Inflammatory macrophage (primary cell): ENCODE results near the gene GPR156.
"Not testable (repeated sequence)": the region's sequence is repeated elsewhere in the genome, so short reads cannot be mapped to it uniquely, and the experiment has no call there.

Source experiments
- DNase-seq, 2 donors: peaks; one replicate each; pipeline ENCODE4 v3.0.0-alpha.2; 2020 to 2022

Gene GPR156

DNA sequence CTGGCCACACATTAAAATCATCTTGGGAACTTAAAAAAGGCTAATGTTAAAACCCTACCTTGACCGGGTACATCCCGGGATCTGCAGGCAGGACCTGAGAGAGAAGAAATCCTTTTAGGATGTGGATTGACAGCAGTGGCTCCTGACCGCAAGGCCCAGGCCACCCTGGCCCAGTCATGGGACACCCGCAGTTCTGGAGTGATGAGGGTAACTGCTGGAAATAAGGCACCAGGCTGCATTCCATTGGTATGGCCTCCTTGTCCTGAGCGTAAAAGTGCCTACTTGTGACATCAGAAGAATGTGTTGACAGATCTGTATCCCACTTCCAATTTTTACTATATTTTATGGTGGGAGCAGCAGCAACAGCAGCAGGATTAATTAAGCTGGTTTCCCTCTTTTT lies 127.3 kb downstream of the GPR156 start:
- DNase-seq: no peak

DNA sequence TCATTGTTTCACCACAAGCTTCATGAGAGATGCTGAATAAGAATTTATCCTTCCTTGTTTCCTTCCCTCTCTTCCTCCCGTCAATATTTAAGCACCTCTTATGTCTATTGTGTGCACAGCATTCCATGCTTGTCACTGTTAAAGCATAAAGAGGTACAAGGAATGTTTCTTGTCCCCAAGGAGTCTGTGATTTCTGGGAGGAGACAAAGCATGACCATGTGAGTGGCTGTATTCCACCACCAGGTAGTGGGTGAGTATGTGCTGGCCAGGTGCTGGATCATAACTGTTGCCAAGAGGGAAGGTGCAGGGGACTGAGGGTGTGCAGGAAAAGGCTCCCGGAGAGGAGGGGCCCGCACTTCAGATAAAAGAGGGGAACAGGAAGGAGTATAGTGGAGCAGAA lies 127.9 kb downstream of the GPR156 start:
- no peak for DNase-seq

DNA sequence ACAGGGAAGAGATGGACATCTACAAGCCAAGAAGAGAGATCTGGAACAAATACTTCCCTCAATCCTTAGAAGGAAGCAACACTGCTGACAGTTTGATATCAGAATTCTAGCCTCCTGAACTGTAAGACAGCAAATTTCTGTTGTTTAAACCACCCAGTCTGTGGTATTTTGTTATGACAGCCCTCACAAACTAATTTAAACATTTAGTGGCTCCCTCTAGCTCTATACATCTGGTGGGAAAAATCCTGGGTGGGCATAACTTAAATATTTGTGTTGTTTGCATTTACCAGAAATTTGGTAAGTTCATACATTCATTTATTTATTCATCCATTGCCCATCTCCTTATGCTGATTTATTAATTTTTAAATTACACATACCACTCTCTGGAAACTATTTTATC lies 128.3 kb downstream of the GPR156 start:
- DNase-seq: no peak

DNA sequence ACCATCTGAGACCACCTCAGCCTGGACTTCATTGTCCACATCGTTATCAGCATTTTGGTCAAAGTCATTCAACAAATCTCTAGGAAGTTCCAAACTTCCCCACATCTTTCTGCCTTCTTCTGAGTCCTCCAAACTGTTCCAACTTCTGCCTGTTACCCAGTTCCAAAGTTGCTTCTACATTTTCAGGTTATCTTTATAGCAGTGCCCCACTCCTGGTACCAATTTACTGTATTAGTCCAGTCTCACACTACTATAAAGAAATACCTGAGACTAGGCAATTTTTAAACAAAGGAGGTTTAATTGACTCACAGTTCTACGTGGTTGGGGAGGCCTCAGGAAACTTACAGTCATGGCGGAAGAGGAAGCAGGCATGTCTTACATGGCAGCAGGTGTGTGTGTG lies 129.3 kb downstream of the GPR156 start:
- not testable (repeated sequence) for DNase-seq

DNA sequence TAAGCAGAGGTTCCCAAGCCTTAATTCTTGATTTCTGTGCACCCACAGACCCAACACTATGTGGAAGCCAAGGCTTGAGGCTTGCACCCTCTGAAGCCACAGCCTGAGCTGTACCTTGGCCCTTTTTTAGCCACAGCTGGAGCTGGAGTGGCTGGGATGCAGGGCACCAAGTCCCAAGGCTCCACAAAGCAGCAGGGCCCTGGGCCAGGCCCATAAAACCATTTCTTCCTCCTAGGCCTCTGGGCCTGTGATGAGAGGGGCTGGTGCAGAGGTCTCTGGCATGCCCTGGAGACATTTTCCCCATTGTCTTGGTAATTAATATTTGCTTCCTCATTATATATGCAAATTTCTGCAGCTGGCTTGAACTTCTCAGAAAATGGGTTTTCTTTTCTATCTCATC lies 129.9 kb downstream of the GPR156 start:
- no peak for DNase-seq

DNA sequence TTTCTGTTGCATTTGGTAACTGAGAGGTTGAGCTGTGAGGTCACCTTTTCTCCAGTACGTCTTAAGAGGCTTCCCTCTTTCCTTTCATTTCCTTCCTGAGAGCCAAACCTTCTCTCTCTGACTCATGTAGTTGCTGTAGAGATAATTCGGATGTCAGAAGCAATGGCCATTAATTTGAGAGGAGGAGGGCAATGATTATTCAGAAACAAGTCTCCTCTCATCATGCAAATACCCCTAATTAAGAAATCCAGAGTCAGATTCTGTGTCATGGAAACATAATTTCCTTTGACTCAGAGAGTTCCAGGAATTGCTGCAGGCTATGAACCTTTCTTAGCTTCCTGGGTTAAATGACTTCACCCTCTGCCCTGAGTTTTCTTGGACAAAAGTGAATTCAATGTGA lies 131.7 kb downstream of the GPR156 start:
- no peak for DNase-seq

DNA sequence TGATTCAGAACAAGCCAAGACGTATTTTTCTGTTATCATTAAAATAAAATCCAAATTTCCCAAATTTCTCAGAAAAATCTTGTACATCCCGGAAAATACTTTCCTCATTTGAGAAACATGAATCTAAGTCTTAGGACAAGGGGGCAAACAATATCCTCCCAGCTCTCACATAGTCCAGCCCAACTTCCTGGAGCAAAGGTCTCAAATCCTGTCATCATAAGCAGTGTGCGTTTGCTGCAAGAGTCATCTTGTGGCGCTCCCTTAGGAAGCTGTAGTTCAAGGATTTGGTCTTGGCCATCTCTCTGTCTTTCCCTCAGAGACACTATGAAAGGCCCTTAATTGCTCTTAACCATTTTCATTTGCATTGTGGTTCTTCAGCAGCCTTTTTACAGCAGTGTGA lies 133.2 kb downstream of the GPR156 start:
- no peak for DNase-seq

DNA sequence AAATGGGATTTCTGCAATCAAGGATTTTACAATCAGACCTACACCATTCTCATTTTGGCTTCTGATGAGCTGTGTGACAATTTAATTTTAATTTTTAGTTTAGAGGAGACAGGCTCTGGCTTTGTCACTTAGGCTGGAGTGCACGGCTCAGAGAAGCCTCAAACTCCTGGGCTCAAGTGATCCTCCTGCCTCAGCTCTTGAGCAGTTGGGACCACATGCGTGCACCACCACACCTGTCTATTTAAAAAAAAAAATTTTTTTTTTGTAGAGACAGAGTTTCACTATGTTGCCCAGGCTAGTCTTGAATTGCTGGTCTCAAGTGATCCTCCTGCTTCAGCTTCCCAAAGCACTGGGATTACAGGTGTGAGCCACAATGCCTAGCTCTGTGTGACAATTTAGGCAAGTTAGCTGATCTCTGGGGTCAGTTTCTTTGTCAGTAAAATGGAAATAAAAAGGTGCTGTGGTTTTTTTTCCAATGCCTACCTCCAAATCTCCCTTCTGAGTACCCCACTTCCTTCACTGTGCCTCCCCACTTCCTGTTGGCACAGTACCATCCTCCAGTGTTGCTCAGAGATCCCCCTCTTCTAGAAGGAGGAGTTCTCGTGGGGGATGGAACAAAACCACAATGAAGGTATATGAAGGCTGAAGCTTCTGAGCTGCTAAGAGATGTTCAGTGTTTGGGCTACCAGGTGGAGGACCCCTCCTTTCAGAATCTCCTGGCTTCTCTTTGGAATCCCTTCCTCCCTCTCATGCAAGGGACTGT lies 136.7 kb downstream of the GPR156 start:
- no peak for DNase-seq

DNA sequence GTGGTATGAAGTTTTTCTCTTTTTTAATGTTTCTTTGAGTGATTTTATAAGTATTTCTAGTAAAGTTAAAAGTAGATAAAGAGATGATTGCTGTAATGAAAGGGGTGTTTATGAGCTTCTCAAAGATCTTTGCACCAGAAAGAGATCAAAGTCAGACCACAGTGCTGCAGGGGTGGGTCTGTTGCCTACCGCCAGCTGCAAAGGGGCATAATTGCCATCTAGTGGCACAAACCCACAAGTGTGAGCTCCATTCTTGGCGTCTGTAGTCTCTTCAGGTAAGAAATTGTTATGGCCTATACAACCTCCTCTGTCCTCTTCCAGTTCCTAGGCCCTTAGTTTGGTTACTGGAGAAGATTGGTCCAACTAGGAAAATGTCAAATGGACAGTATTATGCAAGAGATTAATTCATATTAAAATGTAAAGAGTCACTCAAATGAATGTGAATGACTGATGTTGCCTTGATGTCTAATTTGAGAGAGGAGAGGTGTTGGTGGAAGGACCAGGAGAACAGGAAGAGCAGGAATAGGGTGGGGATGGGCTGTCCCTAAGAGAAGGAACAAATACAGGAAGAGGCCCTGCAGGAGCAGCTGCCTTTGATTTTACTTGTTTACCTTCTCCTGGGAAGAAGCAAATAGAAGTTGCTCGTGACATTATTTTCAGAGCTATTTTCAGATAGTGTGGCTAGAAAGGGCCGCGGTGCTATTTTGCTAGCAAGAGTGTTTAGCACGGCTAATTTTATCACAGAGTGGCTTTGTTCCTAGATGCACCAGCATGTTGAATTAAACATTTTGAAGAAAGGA lies 137.8 kb downstream of the GPR156 start:
- DNase-seq: no peak

DNA sequence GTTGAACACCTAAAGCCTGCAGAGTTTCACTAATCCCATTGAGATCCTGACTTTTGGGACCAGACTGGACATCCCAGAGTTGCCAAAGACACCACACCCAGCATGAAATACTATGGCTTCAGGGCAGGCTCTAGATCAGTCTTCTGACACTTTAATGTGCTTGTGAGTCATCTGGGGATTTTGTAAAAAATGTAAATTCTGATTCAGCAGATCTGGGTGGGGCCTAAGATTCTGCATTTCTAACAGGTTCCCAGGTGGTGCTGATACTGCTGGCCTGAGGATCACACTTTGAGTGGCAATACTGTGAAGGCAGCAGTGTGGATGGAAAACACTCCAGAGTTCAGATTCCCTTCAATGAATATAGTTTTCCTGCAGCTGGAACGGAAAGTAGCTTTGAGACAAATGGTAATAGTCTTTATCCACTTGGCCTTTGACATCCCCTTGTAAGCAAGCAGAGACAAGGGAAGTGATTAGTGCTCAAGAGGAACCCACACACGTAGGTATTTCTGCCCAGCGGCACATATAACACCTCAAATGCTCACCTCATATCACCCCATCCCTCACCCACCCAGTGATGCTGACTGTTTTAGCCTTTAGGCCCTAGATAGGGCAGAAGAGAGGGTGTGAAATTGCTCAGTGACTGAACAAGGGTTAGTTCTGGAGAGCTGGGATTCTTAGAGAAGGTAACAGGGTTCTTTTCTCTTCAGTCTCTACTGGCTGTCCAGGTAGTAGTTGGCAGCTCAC lies 139.3 kb downstream of the GPR156 start:
- DNase-seq: peak; percentile 16 to 40

DNA sequence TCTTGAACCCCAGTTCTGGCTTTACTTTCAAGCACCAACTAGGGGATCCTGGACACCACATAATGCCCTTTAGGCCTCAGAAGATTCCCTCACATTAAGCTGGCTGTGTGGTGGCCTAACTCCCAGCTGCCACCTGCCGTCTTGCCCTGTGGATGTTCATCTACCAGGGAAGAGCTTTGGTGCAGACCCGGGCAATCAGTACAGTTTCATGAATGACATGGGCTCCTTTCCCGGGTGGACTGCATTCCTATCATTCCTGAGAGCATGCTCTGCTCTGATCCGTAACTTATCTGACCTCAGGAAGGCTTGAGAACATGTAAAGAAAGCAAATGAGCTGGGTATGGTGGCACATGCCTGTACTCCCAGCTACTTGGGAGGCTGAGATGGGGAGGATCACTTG lies 140.8 kb downstream of the GPR156 start:
- no peak for DNase-seq

DNA sequence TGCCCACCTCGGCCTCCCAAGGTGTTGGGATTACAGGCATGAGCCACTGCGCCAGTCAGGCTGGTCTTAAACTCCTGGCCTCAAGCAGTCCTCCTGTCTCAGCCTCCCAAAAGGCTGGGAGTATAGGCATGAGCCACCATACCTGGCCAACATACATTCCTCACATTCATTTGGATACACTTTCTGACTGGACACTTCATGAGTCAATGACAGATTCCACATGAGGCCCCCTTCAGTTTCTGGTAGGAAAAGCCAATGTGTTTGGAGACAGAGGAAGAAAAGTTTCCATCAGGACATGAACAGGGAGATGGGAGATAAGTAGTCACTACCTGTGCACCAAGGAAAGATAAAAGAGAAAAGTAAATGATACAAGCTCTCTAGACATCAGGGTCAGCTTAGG lies 141.3 kb downstream of the GPR156 start:
- DNase-seq: no peak

DNA sequence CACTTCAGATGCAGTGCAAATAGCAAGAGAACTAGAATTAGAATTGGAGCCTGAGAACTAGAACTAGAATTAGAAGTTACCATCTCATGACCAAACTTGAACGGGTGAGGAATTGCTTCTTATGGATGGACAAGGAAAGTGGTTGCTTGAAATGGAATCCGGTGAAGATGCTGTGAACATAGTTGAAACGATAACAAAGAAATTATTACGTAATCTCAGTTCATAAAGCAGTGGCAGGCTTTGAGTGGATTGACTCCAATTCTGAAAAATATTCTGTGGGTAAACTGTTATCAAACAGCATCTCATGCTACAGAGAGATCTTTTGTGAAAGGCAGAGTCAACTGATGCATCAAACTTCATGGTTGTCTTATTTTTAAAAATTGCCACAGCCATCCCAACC lies 142.8 kb downstream of the GPR156 start:
- DNase-seq: no peak

DNA sequence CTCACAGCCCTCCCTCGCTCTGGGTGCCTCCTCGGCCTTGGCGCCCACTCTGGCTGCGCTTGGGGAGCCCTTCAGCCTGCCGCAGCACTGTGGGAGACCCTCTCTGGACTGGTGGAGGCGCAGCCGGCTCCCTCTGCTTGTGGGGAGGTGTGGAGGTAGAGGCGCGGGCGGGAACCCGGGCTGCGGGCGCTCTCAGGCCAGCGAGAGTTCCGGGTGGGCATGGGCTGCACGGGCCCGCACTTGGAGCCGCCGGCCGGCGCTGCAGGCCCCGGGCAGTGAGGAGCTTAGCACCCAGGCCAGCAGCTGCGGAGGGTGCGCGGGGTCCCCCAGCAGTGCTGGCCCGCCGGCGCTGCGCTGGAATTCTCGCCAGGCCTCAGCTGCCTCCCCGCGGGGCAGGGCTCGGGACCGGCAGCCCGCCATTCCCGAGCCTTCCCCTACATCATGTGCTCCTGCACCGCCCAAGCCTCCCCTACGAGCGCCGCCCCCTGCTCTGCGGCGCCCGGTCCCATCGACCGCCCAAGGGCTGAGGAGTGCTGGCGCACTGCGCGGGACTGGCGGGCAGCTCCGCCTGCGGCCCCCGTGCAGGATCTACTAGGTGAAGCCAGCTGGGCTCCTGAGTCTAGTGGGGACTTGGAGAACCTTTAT lies 144.8 kb downstream of the GPR156 start:
- no peak for DNase-seq

DNA sequence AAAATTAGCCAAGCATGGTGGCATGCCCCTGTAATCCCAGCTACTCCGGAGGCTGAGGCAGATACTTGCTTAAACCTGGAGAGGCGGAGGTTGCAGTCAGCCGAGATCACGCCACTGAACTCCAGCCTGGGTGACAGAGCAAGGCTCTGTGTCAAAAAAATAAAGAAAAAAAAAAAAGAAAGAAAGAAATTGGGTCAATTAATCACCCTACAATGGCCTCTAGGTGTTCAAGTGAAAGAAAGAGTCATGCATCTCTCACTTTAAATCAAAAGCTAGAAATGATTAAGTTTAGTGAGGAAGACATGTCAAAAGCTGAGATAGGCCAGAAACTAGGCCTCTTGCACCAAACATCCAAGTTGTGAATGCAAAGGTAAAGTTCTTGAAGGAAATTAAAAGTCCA lies 145.9 kb downstream of the GPR156 start:
- no peak for DNase-seq

DNA sequence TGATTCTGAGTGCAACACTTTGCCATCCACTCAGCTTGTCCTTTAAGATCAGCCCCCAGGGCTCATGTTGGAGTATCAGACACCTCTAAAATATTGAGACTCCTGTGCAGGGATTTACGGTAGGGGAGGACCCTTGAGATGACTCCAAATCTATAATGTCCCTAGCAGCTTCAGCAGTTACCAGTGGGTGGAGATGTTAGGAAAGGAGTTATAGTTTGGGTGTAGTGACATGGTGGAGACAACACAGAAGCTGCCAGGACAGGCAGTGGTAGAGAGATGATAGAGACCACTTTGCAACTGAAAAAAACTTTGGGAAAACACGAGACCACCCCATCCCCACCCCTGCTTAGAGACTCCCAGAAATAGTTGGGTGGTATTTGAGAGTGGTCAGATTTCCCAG lies 147.5 kb downstream of the GPR156 start:
- no peak for DNase-seq

DNA sequence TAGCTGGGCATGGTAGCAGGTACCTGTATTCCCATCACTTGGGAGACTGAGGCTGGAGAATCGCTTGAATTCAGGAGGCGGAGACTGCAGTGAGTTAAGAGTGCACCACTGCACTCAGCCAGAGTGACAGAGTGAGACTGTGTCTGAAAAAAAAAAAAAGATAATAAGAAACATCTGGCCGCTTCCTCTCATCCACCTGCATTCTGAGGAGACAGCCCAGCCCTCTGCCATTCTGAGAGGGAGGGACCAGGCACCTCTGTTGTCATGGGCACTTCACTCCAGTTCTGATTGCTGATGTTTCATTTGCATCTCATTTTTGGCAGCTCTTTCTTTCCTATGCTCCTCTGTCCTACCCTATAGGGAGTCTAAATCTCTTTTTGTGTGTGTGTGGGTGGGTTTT lies 154.4 kb downstream of the GPR156 start:
- DNase-seq: no peak

DNA sequence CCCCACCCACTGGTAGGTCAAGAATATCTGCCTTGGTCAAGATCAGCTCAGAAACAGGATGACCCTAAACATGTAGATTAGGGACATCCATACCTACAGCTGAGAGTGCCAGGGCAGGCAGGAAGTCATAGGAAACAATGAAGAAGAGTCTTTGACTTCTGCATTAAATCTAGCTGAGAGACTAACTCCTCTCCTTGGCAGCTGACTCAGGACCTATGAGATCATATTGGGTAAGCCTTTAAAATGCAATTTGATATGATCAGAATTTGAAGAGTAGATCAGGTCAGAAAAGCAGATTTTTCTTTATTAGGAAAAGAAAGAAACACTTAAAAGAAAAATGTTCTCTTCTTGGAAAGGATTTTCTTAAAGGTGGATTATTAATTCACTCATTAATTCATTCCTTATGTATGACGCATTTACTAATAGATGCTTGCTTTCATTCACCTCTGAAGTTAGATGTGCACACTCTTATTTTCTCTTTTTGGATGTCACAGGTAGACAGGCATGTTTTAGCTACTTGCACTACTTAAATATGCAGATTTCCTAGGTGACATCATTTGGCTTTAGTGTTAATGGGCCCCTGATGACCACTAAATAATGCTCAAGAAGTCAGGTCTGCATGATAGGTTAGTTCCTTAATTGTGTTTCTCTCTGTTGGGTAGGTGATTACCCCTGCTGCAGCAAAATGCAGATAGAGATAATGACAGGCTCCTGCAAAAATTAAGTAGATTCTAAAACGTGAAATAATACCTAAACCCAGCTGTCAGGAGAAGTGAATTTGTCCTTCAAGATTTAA lies 155.1 kb downstream of the GPR156 start:
- no peak for DNase-seq

DNA sequence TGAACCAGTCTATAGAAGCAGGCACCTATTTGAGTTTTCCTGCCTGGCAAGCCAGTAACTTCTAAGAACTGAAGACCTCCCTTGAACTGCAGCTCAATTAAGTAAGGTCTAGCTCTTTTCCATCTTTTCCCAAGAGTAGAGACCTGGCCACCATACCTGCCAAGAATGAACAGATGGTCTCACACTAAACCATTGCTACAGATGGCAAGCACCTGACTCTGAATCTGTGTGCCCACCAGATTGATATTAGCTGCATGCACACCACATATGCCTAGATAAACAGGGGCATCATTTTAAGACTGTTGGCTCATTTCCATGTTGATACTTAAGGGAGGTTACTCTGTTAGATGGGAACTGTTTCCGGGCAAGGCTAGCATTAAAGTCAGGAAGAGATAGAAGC lies 156.0 kb downstream of the GPR156 start:
- no peak for DNase-seq

DNA sequence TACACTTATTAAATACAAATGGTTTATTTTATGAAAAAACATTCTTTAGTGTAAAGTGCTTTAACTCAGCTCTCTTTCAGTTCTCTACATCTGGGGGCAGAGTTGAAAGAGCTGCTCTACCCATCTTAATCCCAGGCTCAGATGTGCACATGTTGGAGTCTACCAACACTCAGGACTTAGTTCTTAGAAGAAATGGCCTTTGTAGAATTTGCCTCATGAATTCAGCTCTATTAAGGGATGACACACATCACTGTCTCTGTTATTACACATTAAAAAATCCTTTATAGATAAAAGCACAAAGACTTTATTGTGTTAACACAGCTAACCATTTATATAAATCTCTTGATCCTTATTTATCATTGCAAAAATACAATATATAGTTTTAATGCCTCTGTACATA lies 159.0 kb downstream of the GPR156 start:
- DNase-seq: no peak

DNA sequence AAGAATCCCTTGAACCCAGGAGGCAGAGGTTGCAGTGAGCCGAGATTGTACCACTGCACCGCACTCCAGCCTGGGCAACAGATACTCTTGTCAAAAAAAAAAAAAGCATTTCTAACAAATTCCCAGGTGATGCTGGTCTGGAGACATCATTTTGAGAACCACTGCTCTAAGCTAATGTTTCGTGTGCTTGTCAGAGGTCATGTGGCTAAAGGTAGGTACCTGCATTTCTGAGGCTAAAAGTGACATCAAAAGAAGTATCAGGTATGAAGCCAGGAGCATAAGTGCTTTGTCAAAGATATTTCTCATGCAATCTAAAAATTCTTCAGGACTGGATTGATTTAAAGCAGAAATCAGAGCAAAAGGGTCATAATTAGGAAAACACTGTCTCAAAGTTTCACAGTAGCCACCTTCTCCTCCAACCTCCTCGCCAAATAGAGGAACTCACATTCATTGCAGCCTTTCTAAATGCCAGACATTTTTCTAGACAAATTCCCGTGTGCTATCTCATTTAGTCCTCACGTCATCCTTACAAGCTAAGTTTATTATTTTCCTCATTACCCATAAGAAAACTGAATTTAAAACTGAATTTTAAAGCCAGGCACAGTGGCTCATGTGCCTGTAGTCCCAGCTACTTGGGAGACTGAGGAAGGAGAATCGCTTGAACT lies 165.0 kb downstream of the GPR156 start:
- DNase-seq: no peak
